Panc1 (cell line): ENCODE measurements around the gene SCN8A.
"Not testable (repeated sequence)": the region's sequence is repeated elsewhere in the genome, so short reads cannot be mapped to it uniquely, and the experiment has no call there.

Source experiments
- CTCF ChIP-seq: fragments of 450-650 bp; IDR thresholded peaks from 2 replicates; pipeline ENCODE4 v1.5.1; 2017; ENCODE audit warnings: mild to moderate bottlenecking
- POLR2AphosphoS5 ChIP-seq: IDR thresholded peaks from 2 replicates; pipeline ENCODE4 v1.6.1; 2012; ENCODE audit warnings: mild to moderate bottlenecking, low read depth, low read length, moderate library complexity
- REST ChIP-seq, 2 experiments: IDR thresholded peaks; 2 replicates each; pipeline ENCODE4 v1.6.1; 2011 to 2012; ENCODE audit warnings: low read depth in 2 of 2, control low read depth in 1 of 2, low read length in 1 of 2, mild to moderate bottlenecking in 1 of 2, moderate library complexity in 1 of 2; ENCODE audit not compliant: insufficient read depth in 1 of 2
- SIN3A ChIP-seq: IDR thresholded peaks from 2 replicates; pipeline ENCODE4 v1.6.1; 2012; ENCODE audit warnings: low read depth, mild to moderate bottlenecking, low read length, moderate library complexity, borderline replicate concordance; ENCODE audit not compliant: insufficient read depth
- TCF7L2 ChIP-seq: IDR thresholded peaks from 2 replicates; pipeline ENCODE4 v1.6.1; 2011; ENCODE audit warnings: mild to moderate bottlenecking, low read depth, low read length, inconsistent platforms

- not testable (repeated sequence) for TF ChIP-seq POLR2AphosphoS5; CTCF; SIN3A; REST (IDR thresholded peaks at IDR 0.05; ENCODE audit: insufficient read depth in 1 of 2, low read depth in 2 of 2, low read length in 1 of 2); TCF7L2
Measured at GRCh38 chr12:51798051-51798450, 207.0 kb downstream of the SCN8A start.
